GM12864 (cell line): ENCODE results near the gene CCNDBP1.
"Not testable (repeated sequence)": the region's sequence is repeated elsewhere in the genome, so short reads cannot be mapped to it uniquely, and the experiment has no call there.

ENCODE experiments used
- DNase-seq: peaks from one replicate; pipeline ENCODE4 v3.0.0-alpha.2; 2011; ENCODE audit warnings: low read depth
- H3K4me3 ChIP-seq: 2 replicates; pipeline ENCODE4 v1.5.1; 2011; ENCODE audit warnings: mild to moderate bottlenecking, low read depth, low read length, control low read depth
- CTCF ChIP-seq: IDR thresholded peaks from 2 replicates; pipeline ENCODE4 v1.5.1; 2011; ENCODE audit warnings: low read depth, mild to moderate bottlenecking, moderate library complexity, low read length, control low read depth, inconsistent platforms; ENCODE audit errors: missing control alignments

The CCNDBP1 gene

GRCh38 chr15:43219929-43220928 lies 35.0 kb downstream of the CCNDBP1 start:
- no peak for DNase-seq
- TF ChIP-seq CTCF = no peak
- no peak overlapping the region for H3K4me3 ChIP-seq

- TF ChIP-seq CTCF = no peak
- DNase-seq = no peak
- H3K4me3 ChIP-seq = no peak within 1 kb of the TSS
These were observed 35.8 kb downstream of the CCNDBP1 start, which contains the start of gene EPB42 for GRCh38 chr15:43220991-43221403. EPB42 (minus strand) TSS chr15:43221018; CDS start chr15:43220825, 193 bp downstream.

- no peak for DNase-seq
- no peak overlapping the region for H3K4me3 ChIP-seq
- no peak for TF ChIP-seq CTCF
These were observed 36.2 kb downstream of the CCNDBP1 start for GRCh38 chr15:43221422-43221821.

- DNase-seq = peak; percentile 40
- H3K4me3 ChIP-seq = no peak overlapping the region
- peak; percentile 76 for TF ChIP-seq CTCF
These were observed 40.2 kb downstream of the CCNDBP1 start for GRCh38 chr15:43225201-43225949.

- not testable (repeated sequence) for H3K4me3 ChIP-seq, DNase-seq
These were observed 40.7 kb downstream of the CCNDBP1 start for GRCh38 chr15:43225950-43226255.

GRCh38 chr15:43226436-43227305 lies 41.5 kb downstream of the CCNDBP1 start:
- no peak for TF ChIP-seq CTCF
- no peak overlapping the region for H3K4me3 ChIP-seq
- DNase-seq = no peak

- no peak overlapping the region for H3K4me3 ChIP-seq
- TF ChIP-seq CTCF = no peak
- no peak for DNase-seq
These were observed 44.8 kb downstream of the CCNDBP1 start for GRCh38 chr15:43229977-43230376.
